ENCODE results near the gene SYT11.

DNA sequence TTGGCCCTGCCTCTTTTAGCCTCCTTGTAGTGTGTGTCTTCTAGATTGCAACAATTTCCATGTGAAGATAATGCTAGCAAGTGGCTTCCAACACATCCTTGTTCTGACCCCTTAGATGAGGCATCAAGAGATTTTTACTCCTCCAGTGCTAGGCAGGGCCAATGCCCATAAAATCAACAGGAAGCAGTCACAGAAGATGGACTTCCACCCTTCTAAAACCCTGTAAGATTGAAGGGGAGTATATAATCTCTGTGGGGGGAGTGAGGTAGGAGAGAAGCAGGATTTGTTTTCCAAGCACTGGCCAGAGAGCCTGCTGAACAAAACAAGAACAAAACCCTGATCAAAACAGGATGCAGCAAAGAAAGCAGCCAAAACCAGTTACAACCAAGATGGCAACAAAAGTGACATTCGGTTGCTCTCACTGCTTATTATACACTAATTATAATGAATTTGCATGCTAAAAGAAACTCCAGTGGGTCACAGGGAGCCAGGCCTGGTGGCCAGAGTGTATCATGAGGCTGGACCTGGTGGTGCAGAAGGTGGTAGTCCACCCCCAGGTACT is 14.4 kb upstream of the SYT11 start:
- TF ChIP-seq EZH2 (IDR thresholded peaks at IDR 0.05; ENCODE audit: insufficient read depth, low read length), result no peak
- TF ChIP-seq, protein P1, sequence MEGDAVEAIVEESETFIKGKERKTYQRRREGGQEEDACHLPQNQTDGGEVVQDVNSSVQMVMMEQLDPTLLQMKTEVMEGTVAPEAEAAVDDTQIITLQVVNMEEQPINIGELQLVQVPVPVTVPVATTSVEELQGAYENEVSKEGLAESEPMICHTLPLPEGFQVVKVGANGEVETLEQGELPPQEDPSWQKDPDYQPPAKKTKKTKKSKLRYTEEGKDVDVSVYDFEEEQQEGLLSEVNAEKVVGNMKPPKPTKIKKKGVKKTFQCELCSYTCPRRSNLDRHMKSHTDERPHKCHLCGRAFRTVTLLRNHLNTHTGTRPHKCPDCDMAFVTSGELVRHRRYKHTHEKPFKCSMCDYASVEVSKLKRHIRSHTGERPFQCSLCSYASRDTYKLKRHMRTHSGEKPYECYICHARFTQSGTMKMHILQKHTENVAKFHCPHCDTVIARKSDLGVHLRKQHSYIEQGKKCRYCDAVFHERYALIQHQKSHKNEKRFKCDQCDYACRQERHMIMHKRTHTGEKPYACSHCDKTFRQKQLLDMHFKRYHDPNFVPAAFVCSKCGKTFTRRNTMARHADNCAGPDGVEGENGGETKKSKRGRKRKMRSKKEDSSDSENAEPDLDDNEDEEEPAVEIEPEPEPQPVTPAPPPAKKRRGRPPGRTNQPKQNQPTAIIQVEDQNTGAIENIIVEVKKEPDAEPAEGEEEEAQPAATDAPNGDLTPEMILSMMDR (IDR thresholded peaks at IDR 0.05; ENCODE audit: insufficient read depth, low read depth, low read length), result no peak

All from astrocyte (in vitro differentiated cells and primary cell).